ENCODE data around the gene CELF4.

DNA sequence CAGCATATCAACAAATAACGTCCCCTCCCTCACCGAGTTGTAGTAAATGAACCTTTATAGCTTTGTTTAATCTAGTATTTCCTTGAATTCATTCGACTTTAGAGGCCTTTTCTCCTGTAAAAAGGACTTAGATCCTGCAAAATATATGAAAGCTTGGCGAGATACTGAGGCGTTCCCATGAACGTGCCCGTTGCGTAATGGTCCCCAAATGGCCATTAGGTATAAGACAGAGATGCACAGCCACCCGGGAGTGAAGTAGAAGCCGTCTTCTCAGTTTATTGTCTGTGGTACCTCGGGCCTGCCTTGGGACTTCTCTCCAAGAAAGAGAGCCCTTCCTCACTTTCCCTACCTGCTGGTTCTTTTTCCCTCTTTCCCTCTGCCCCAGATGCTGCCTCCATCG lies 310.6 kb downstream of the CELF4 start:
- TF ChIP-seq, protein P1, sequence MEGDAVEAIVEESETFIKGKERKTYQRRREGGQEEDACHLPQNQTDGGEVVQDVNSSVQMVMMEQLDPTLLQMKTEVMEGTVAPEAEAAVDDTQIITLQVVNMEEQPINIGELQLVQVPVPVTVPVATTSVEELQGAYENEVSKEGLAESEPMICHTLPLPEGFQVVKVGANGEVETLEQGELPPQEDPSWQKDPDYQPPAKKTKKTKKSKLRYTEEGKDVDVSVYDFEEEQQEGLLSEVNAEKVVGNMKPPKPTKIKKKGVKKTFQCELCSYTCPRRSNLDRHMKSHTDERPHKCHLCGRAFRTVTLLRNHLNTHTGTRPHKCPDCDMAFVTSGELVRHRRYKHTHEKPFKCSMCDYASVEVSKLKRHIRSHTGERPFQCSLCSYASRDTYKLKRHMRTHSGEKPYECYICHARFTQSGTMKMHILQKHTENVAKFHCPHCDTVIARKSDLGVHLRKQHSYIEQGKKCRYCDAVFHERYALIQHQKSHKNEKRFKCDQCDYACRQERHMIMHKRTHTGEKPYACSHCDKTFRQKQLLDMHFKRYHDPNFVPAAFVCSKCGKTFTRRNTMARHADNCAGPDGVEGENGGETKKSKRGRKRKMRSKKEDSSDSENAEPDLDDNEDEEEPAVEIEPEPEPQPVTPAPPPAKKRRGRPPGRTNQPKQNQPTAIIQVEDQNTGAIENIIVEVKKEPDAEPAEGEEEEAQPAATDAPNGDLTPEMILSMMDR (conservative IDR thresholded peaks at IDR 0.05; ENCODE audit: low read depth, low read length) = no peak
- TF ChIP-seq MAZ (IDR thresholded peaks at IDR 0.05; ENCODE audit: borderline replicate concordance, low read depth, low read length) (no peak), RFX5 (IDR thresholded peaks at IDR 0.05; ENCODE audit: low read depth, low read length) (no peak), RAD21 (IDR thresholded peaks at IDR 0.05; ENCODE audit: low read length) (no peak), NFE2L2 (IDR thresholded peaks at IDR 0.05; ENCODE audit: low read depth, low read length) (no peak), USF2 (IDR thresholded peaks at IDR 0.05; ENCODE audit: low read depth, low read length) (no peak), POLR2A (IDR thresholded peaks at IDR 0.05; ENCODE audit: low read depth, low read length) (no peak), SMC3 (IDR thresholded peaks at IDR 0.05; ENCODE audit: low read depth, low read length) (no peak), MAFK (IDR thresholded peaks at IDR 0.05; ENCODE audit: low read depth, low read length) (no peak), RCOR1 (IDR thresholded peaks at IDR 0.05; ENCODE audit: insufficient replicate concordance, low read length) (no peak)
